Esophagus muscularis mucosa (tissue), 4 donors: ENCODE results near the gene MICU1. TPM values are rescaled to one million over a fixed set of nuclear protein-coding genes. Genes with fewer than 3 reads are reported as not detected.

ENCODE experiments used
- DNase-seq: peaks from one replicate; pipeline ENCODE4 v3.0.0-alpha.2; 2017; ENCODE audit errors: extremely low spot score
- H3K27ac ChIP-seq, 4 donors: fragments of 200-600 bp; sonication (generic); replicated peaks in 1 of 4; 1 replicate in 3 of 4; 2 replicates in 1 of 4; pipeline ENCODE4 v1.5.1; 2016 to 2019; ENCODE audit warnings: mild to moderate bottlenecking in 1 of 4
- H3K27me3 ChIP-seq, 4 donors: fragments of 200-600 bp; sonication (generic); one replicate each; pipeline versions ENCODE4 v1.5.1 to v1.6.0; 2016 to 2019
- H3K36me3 ChIP-seq, 4 donors: fragments of 200-600 bp; sonication (generic); one replicate each; pipeline ENCODE4 v1.5.1; 2016 to 2019
- H3K4me1 ChIP-seq, 4 donors: fragments of 200-600 bp; sonication (generic); one replicate each; pipeline ENCODE4 v1.5.1; 2016 to 2019
- H3K4me3 ChIP-seq, 4 donors: fragments of 200-600 bp; sonication (generic); 1 replicate in 2 of 4; 2 replicates in 2 of 4; pipeline ENCODE4 v1.5.1; 2016 to 2019; ENCODE audit warnings: mild to moderate bottlenecking in 4 of 4, moderate library complexity in 1 of 4
- H3K9me3 ChIP-seq, 4 donors: fragments of 200-600 bp; sonication (generic); 1 replicate in 3 of 4; 2 replicates in 1 of 4; pipeline ENCODE4 v1.5.1; 2016 to 2019
- EP300 ChIP-seq: sonication (generic); formaldehyde crosslinking; IDR thresholded peaks from one replicate; pipeline ENCODE4 v1.6.1; 2017; ENCODE audit warnings: antibody characterized with exemption
- POLR2A ChIP-seq: fragments of 450-650 bp; IDR thresholded peaks from one replicate; pipeline ENCODE4 v1.6.1; 2017; ENCODE audit warnings: antibody characterized with exemption, moderate library complexity, mild to moderate bottlenecking, low read depth
- POLR2AphosphoS5 ChIP-seq, 2 donors: sonication (generic); formaldehyde crosslinking; IDR thresholded peaks; one replicate each; pipeline ENCODE4 v1.6.1; 2017; ENCODE audit warnings: antibody characterized with exemption in 2 of 2
- WGBS: methylation state at CpG from one replicate; pipeline ENCODE4 v1.1.5; 2018; 5-methylcytosine and 5-hydroxymethylcytosine counted together
- intact Hi-C: fragments of 100-400 bp; cut with DNase I; formaldehyde crosslinking; loops from one replicate; pipeline ENCODE4 v1.15.1; 2023
- total RNA-seq, 4 donors: library from RNA; depleted of rRNA; stranded (reverse); fragments of >200 nt; gene quantifications; one replicate each; pipeline versions ENCODE4 v1.1.0 to v1.2.1, GENCODE V29; 2016
- TF ChIP-seq, protein P1 (sequence below), 3 experiments: fragments of 200-600 bp in 2 of 3; fragments of 450-650 bp in 1 of 3; sonication (generic) in 2 of 3; IDR thresholded peaks; one replicate each; pipeline ENCODE4 v1.5.1; 2017 to 2019; ENCODE audit warnings: antibody characterized with exemption in 3 of 3, mild to moderate bottlenecking in 2 of 3, moderate library complexity in 1 of 3

Gene MICU1
- total RNA-seq, 4 donors from 2014 or later = 31.6 to 39.7 (median 35.0) TPM

DNA sequence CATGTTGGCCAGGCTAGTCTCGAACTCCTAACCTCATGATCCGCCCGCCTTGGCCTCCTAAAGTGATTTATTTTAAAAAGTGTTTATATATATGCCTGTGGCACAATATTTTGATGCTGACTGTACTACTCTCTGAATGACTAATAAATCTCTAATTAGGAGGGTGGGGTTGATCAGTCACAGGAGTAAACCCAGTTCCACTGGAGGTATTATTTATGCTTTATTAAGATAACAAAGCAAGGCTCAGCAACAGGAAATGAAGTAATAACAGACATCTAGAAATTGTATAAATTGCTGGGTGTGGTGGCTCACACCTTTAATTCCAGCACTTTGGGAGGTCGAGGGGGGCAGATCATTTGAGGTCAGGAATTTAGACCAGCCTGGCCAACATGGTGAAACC lies 40.0 kb upstream of the MICU1 start:
- H3K9me3 ChIP-seq = no peaks in the 10 kb centered on the region
- TF ChIP-seq EP300 (no peak), POLR2A (no peak)
- DNase-seq = no peak
- WGBS = 85% methylated on average over 4 of the region's 4 CpGs
- H3K27me3 ChIP-seq = no peaks in the 10 kb centered on the region
- H3K4me1 ChIP-seq = no peaks in the 10 kb centered on the region
- H3K36me3 ChIP-seq = no peaks in the 10 kb centered on the region
- no peak overlapping the region for H3K4me3 ChIP-seq
- no peak overlapping the region for H3K27ac ChIP-seq
- intact Hi-C loops = no loop called here

DNA sequence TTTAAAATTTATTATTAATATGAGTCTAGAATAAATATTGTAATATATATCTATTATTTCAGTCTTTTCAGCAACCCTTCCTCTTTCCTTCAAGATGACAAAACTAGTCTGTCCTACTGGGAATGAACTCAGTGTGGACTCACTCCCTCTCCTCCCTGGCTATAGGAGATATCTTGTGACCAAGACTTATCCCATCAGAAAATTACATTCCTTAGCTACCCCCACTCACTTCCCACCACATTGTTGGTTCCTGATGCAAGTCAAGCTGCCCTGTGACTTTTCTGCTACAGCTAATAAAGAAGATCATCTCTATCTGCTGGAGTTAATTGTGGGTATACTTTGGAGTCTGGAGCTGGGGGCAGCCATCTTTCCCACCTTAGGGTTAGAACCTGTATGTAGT lies 38.1 kb upstream of the MICU1 start:
- Histone ChIP-seq H3K9me3 (no peaks in the 10 kb centered on the region), H3K36me3 (no peaks in the 10 kb centered on the region), H3K4me3 (no peak overlapping the region), H3K4me1 (no peaks in the 10 kb centered on the region), H3K27me3 (no peaks in the 10 kb centered on the region), H3K27ac (no peak overlapping the region)
- intact Hi-C loops = no loop called here
- no peak for DNase-seq
- TF ChIP-seq POLR2A (no peak), EP300 (no peak), POLR2AphosphoS5 (IDR thresholded peaks at IDR 0.05) (no peak)
- TF ChIP-seq, protein P1, sequence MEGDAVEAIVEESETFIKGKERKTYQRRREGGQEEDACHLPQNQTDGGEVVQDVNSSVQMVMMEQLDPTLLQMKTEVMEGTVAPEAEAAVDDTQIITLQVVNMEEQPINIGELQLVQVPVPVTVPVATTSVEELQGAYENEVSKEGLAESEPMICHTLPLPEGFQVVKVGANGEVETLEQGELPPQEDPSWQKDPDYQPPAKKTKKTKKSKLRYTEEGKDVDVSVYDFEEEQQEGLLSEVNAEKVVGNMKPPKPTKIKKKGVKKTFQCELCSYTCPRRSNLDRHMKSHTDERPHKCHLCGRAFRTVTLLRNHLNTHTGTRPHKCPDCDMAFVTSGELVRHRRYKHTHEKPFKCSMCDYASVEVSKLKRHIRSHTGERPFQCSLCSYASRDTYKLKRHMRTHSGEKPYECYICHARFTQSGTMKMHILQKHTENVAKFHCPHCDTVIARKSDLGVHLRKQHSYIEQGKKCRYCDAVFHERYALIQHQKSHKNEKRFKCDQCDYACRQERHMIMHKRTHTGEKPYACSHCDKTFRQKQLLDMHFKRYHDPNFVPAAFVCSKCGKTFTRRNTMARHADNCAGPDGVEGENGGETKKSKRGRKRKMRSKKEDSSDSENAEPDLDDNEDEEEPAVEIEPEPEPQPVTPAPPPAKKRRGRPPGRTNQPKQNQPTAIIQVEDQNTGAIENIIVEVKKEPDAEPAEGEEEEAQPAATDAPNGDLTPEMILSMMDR (IDR thresholded peaks at IDR 0.05) = no peak

DNA sequence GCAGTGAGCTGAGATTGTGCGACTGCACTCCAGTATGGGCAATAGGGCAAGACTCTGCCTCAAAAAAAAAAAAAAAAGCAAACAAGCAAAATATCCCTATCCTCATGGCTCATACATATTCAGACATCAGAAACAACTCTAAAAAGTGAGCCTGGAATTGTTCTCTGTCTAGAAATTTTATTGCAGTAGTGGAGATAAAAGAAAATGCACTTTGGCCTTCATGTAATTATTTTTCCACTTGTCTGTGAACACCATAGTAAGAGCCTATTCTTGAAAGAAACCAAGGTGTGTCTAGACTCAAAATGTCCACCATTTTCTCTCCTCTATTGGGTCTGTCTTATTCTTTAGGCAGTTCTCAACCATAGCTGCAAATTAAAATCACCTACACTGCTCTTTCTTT lies 35.6 kb upstream of the MICU1 start:
- H3K27me3 ChIP-seq = no peaks in the 10 kb centered on the region
- WGBS = 90% methylated on average over 1 of the region's 1 CpG
- H3K9me3 ChIP-seq = no peaks in the 10 kb centered on the region
- no peak for DNase-seq
- H3K27ac ChIP-seq = no peak overlapping the region
- TF ChIP-seq EP300 (no peak), POLR2A (no peak)
- TF ChIP-seq, protein P1 (IDR thresholded peaks at IDR 0.05) = no peak
- H3K4me1 ChIP-seq = no peaks in the 10 kb centered on the region
- no peaks in the 10 kb centered on the region for H3K36me3 ChIP-seq
- intact Hi-C loops = no loop called here
- no peak overlapping the region for H3K4me3 ChIP-seq

DNA sequence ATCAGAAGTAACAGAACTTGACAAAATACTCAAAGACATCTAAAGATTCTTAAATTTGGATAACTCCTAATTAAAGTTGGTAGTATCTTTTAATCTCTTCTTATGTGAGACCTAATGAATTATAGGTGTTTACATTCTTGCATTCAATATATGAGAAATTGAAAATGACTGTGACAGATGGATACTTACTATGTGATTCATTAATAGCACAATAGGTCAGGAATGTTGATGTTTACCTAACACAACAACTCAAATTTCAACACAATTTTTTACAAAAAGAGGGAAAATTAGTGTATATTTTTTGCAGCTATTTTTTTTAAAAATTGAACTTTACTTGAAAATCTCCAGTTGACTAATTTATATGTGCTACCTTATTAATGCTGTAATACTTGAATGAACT lies 34.3 kb upstream of the MICU1 start:
- TF ChIP-seq EP300 (no peak), POLR2AphosphoS5 (IDR thresholded peaks at IDR 0.05) (no peak), POLR2A (no peak)
- TF ChIP-seq, protein P1 (IDR thresholded peaks at IDR 0.05) = no peak

DNA sequence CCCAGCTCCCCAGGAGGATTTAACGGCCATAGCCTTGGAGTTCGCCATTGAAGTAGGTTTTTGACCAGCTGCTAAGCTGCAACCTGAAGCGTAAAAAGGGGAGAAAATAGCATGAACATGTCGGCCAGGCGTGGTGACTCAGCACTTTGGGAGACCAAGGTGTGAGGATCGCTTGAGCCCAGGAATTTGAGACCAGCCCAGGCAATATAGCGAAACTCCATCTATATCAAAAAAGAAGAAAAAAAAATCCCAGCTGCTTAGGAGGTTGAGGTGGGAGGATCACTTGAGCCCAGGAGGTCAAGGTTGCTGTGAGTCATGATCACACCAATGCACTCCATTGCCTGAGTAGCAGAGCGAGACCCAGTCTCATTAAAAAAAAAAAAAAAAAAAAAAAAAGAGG lies 33.8 kb upstream of the MICU1 start:
- intact Hi-C loops = no loop called here
- Histone ChIP-seq H3K27ac (no peak overlapping the region), H3K36me3 (no peaks in the 10 kb centered on the region), H3K27me3 (no peaks in the 10 kb centered on the region), H3K9me3 (no peaks in the 10 kb centered on the region), H3K4me3 (no peak overlapping the region), H3K4me1 (no peaks in the 10 kb centered on the region)
- TF ChIP-seq POLR2A = no peak
- no peak for TF ChIP-seq EP300
- TF ChIP-seq, protein P1 (IDR thresholded peaks at IDR 0.05) = no peak
- no peak for TF ChIP-seq POLR2AphosphoS5 (IDR thresholded peaks at IDR 0.05)
- WGBS = 94% methylated on average over 8 of the region's 8 CpGs
- DNase-seq = no peak

More for the DNA sequence above, 34.3 kb upstream of the MICU1 start:
- DNase-seq = no peak
- H3K4me1 ChIP-seq = no peaks in the 10 kb centered on the region
- no peak overlapping the region for H3K27ac ChIP-seq
- no peaks in the 10 kb centered on the region for H3K27me3 ChIP-seq
- no peaks in the 10 kb centered on the region for H3K36me3 ChIP-seq
- H3K4me3 ChIP-seq = no peak overlapping the region
- H3K9me3 ChIP-seq = no peaks in the 10 kb centered on the region
- intact Hi-C loops = no loop called here
